PC-9 (cell line): ENCODE measurements around the gene KDM3B. TPM values are rescaled to one million over a fixed set of nuclear protein-coding genes. Genes with fewer than 3 reads are reported as not detected.

Experiments
- BruUV-seq: library from RNA; stranded (reverse); fragments of 400-500 nt; replicated peaks from 2 replicates; lab custom pipeline; 2021; lab: Mats Ljungman, UMichigan
- CTCF ChIA-PET: fragments of 300-600 bp; sonication (Branson Sonifier 250); formaldehyde crosslinking; loops from one replicate; lab custom pipeline; 2022; ENCODE audit warnings: antibody characterized with exemption; lab: Charles Lee
- POLR2A ChIA-PET: fragments of 300-600 bp; sonication (Branson Sonifier 250); formaldehyde crosslinking; loops from one replicate; lab custom pipeline; 2022; ENCODE audit warnings: antibody characterized with exemption; ENCODE audit not compliant: unreplicated experiment; lab: Charles Lee
- DNase-seq, 2 experiments: peaks; one replicate each; pipeline versions ENCODE4 v3.0.0 to v3.0.0-alpha.2; 2015 to 2022; ENCODE audit warnings: mixed read lengths in 1 of 2
- H2AFZ ChIP-seq: fragments of 200-600 bp; sonication (generic); 2 replicates; pipeline ENCODE4 v1.8.1; 2017; ENCODE audit warnings: antibody characterized with exemption
- H3F3A ChIP-seq: fragments of 200-600 bp; sonication (generic); 2 replicates; pipeline ENCODE4 v1.8.1; 2017; ENCODE audit warnings: antibody characterized with exemption, mild to moderate bottlenecking, low read depth; ENCODE audit not compliant: insufficient read depth
- H3K27ac ChIP-seq: fragments of 200-600 bp; sonication (generic); 2 replicates; pipeline ENCODE4 v1.6.1; 2016; ENCODE audit warnings: mixed run types
- H3K27me3 ChIP-seq: fragments of 200-600 bp; sonication (generic); 2 replicates; pipeline ENCODE4 v1.6.1; 2016; ENCODE audit warnings: low read depth, mixed run types; ENCODE audit not compliant: insufficient read depth
- H3K36me3 ChIP-seq: fragments of 200-600 bp; sonication (generic); 2 replicates; pipeline ENCODE4 v1.6.1; 2016; ENCODE audit warnings: low read depth, mixed run types
- H3K4me1 ChIP-seq: fragments of 200-600 bp; sonication (generic); replicated peaks from 2 replicates; pipeline ENCODE4 v1.6.1; 2016; ENCODE audit warnings: mixed run types; ENCODE audit not compliant: insufficient read depth
- H3K4me2 ChIP-seq: fragments of 200-600 bp; sonication (generic); 2 replicates; pipeline ENCODE4 v1.6.1; 2017; ENCODE audit warnings: mixed run types
- H3K4me3 ChIP-seq: fragments of 200-600 bp; sonication (generic); 2 replicates; pipeline ENCODE4 v1.6.1; 2016; ENCODE audit warnings: mixed run types
- H3K79me2 ChIP-seq: fragments of 200-600 bp; sonication (generic); 2 replicates; pipeline ENCODE4 v1.6.1; 2017; ENCODE audit warnings: low read depth, mixed run types
- H3K9me2 ChIP-seq: fragments of 200-600 bp; sonication (generic); 2 replicates; pipeline ENCODE4 v1.8.1; 2017; ENCODE audit warnings: mild to moderate bottlenecking; ENCODE audit not compliant: insufficient read depth
- H3K9me3 ChIP-seq: fragments of 200-600 bp; sonication (generic); 2 replicates; pipeline ENCODE4 v1.8.1; 2016; ENCODE audit warnings: low read depth; ENCODE audit not compliant: insufficient read depth
- H4K20me1 ChIP-seq: fragments of 200-600 bp; sonication (generic); 2 replicates; pipeline ENCODE4 v1.8.1; 2017; ENCODE audit not compliant: insufficient read depth
- EZH2 ChIP-seq: fragments of 200-600 bp; sonication (generic); IDR thresholded peaks from 2 replicates; pipeline ENCODE4 v1.8.0; 2017; ENCODE audit warnings: antibody characterized with exemption, low read depth
- intact Hi-C: fragments of 100-400 bp; cut with micrococcal nuclease; formaldehyde crosslinking; loops from one replicate; pipeline ENCODE4 v1.10.0; 2022; ENCODE audit not compliant: unreplicated experiment
- total RNA-seq: library from RNA; stranded (reverse); gene quantifications from 2 replicates; pipeline ENCODE4 v1.2.3, GENCODE V29; 2021
- TF ChIP-seq, protein P1 (sequence below): fragments of 200-600 bp; sonication (generic); conservative IDR thresholded peaks from 2 replicates; pipeline ENCODE4 v1.6.1; 2017; ENCODE audit warnings: mixed run types, antibody characterized with exemption, mild to moderate bottlenecking, moderate library complexity

The KDM3B gene
- total RNA-seq, 1 experiment from 2014 or later = 76.7 TPM

DNA sequence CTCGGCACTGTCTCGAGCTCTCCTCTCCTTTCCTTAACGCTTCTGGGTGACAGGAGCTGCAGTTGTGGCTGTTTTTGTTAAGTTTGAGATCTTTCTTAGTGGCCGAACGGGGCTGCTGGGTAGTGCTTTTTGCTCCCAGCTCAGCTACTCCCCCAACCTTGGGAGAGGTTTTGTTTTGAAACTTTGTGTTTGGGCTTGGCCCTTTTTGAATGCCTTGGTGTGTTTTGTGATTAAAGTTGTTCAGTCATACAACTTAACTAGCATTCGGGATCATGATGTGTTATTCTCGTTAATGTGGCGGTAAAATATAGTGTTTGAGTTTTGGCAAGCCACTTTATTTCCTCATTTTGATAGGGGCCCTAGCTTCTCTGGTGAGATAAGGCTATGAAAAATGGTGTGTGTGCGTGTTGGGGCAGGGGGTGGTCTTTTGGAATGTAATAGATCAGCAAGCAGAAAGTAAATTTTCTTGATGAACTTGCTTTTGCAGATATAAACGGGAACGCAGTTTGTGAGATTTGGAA lies 1.1 kb downstream of the KDM3B start:
- Histone ChIP-seq H3K4me3 (peak overlapping the region; percentile 79), H3K79me2 (peaks cover 57% of the 10 kb centered on the region), H3K27ac (peak overlapping the region; percentile 71), H2AFZ (peak overlapping the region; percentile 83), H3K27me3 (no peaks in the 10 kb centered on the region), H3K4me2 (peak overlapping the region; percentile 88), H3K9me3 (peaks cover 12% of the 10 kb centered on the region), H3K4me1 (peaks cover 22% of the 10 kb centered on the region), H3K36me3 (peaks cover 7% of the 10 kb centered on the region; the same call in 1 of the 2 replicates), H3F3A (peaks cover 31% of the 10 kb centered on the region; the same call in 1 of the 2 replicates), H4K20me1 (peaks cover 32% of the 10 kb centered on the region; the same call in 1 of the 2 replicates), H3K9me2 (no peaks in the 10 kb centered on the region)
- no peak for DNase-seq
- CTCF ChIA-PET = interaction anchor here (0.6 to 2.3 kb wide), 7 partner anchors 14 to 234 kb away, joined by 3 to 17 read pairs (median 3); partner anchors contain the start of genes CDC25C and FAM53C
- intact Hi-C loops = loop anchor here (1.0 kb wide), 1 partner anchor 15 kb away; the partner anchor contains the start of gene FAM53C
- TF ChIP-seq, protein P1, sequence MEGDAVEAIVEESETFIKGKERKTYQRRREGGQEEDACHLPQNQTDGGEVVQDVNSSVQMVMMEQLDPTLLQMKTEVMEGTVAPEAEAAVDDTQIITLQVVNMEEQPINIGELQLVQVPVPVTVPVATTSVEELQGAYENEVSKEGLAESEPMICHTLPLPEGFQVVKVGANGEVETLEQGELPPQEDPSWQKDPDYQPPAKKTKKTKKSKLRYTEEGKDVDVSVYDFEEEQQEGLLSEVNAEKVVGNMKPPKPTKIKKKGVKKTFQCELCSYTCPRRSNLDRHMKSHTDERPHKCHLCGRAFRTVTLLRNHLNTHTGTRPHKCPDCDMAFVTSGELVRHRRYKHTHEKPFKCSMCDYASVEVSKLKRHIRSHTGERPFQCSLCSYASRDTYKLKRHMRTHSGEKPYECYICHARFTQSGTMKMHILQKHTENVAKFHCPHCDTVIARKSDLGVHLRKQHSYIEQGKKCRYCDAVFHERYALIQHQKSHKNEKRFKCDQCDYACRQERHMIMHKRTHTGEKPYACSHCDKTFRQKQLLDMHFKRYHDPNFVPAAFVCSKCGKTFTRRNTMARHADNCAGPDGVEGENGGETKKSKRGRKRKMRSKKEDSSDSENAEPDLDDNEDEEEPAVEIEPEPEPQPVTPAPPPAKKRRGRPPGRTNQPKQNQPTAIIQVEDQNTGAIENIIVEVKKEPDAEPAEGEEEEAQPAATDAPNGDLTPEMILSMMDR = no peak
- no peak for TF ChIP-seq EZH2
- BruUV-seq = TSS peak; percentile 37
- POLR2A ChIA-PET = interaction anchor here (0.6 to 2.3 kb wide), 4 partner anchors 16 to 358 kb away, joined by 3 to 8 read pairs (median 6); partner anchors contain the start of genes CDC25C and FAM53C

DNA sequence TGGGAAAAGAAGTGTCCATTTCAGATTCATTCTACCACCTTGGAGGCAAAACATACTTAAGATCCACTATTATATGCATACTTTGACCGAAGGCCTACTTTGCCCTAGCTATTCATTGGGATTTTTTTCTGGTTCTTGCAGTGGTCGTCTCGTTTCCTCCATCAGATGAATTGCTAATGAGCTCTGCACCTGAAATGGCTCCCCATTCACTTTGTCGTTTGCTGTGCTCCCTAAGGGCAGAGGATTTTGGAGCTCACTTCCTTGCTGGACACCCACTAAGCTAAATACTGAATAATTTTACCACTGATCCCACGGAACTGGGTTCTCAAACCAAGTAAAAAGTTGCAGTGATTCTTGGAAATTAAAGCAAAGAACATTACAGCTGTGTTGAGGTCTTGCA lies 1.9 kb downstream of the KDM3B start:
- no peak for DNase-seq
- 0 out of 2 replicates have a peak overlapping the region, but pooled peaks have one; percentile 71 for H3K27ac ChIP-seq
- TF ChIP-seq EZH2 = no peak
- TF ChIP-seq, protein P1 = no peak
- CTCF ChIA-PET = interaction anchor here (1.2 kb wide), 1 partner anchor 177 kb away, joined by 4 read pairs; no protein-coding TSS in a partner anchor
- BruUV-seq = no TSS peak
- H4K20me1 ChIP-seq = peaks cover 38% of the 10 kb centered on the region
- peaks cover 28% of the 10 kb centered on the region; the same call in 1 of the 2 replicates for H3F3A ChIP-seq
- POLR2A ChIA-PET = interaction anchor here (0.7 kb wide), 1 partner anchor 26 kb away, joined by 6 read pairs; no protein-coding TSS in a partner anchor
- H2AFZ ChIP-seq = no peak overlapping the region
- H3K79me2 ChIP-seq = peaks cover 63% of the 10 kb centered on the region
- peaks cover 7% of the 10 kb centered on the region; the same call in 1 of the 2 replicates for H3K36me3 ChIP-seq
- H3K4me3 ChIP-seq = peak overlapping the region; percentile 79
- H3K27me3 ChIP-seq = no peaks in the 10 kb centered on the region
- H3K9me3 ChIP-seq = peaks cover 12% of the 10 kb centered on the region
- intact Hi-C loops = no loop called here
- peak overlapping the region; percentile 88 for H3K4me2 ChIP-seq
- peaks cover 22% of the 10 kb centered on the region for H3K4me1 ChIP-seq
- no peaks in the 10 kb centered on the region for H3K9me2 ChIP-seq

DNA sequence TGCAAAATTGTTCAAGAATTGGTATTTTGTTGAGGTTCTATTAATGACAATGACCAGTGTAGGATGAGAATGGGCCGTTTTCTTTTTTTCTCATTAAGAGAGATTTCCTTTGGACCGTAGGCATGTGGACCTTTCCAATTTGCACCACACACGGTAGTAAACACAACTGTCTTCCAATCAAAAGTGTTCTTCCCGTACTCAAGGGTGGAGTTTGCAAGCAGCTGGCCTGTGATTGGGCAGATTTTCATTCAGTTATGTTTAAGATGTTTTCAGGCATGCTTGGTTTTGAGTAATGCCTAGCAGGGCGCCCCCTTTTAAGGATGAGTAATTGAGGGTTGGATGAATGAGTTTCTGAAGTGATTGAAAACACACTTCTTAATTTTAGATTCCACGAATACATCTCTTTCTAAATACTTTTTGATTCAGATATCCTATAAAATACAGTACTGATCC lies 2.5 kb downstream of the KDM3B start:
- H4K20me1 ChIP-seq = peaks cover 43% of the 10 kb centered on the region
- no peaks in the 10 kb centered on the region for H3K27me3 ChIP-seq
- H3K4me3 ChIP-seq = peak overlapping the region; percentile 79; the same call in 1 of the 2 replicates
- H2AFZ ChIP-seq = no peak overlapping the region
- peaks cover 5% of the 10 kb centered on the region; the same call in 1 of the 2 replicates for H3K36me3 ChIP-seq
- H3K79me2 ChIP-seq = peaks cover 68% of the 10 kb centered on the region
- peaks cover 22% of the 10 kb centered on the region; the same call in 1 of the 2 replicates for H3F3A ChIP-seq
- intact Hi-C loops = no loop called here
- peaks cover 12% of the 10 kb centered on the region for H3K9me3 ChIP-seq
- no peak for TF ChIP-seq EZH2
- TF ChIP-seq, protein P1 = no peak
- peaks cover 22% of the 10 kb centered on the region for H3K4me1 ChIP-seq
- peak in 1 of 2 experiments; percentile 72 for DNase-seq
- no peak overlapping the region for H3K27ac ChIP-seq
- CTCF ChIA-PET = interaction anchor here (0.5 to 0.7 kb wide), 4 partner anchors 48 to 1430 kb away, joined by 3 to 24 read pairs (median 11); no protein-coding TSS in a partner anchor
- POLR2A ChIA-PET = interaction anchor here (0.7 kb wide), 2 partner anchors 17 to 27 kb away, joined by 6 to 14 read pairs; partner anchors contain the start of gene FAM53C
- no TSS peak for BruUV-seq
- peak overlapping the region; percentile 88 for H3K4me2 ChIP-seq
- no peaks in the 10 kb centered on the region for H3K9me2 ChIP-seq
